Effector CD4-positive, alpha-beta T cell (primary cell): ENCODE data around the gene CDK16.
A peak's percentile ranks its signal among the peaks of the same experiment; 100 is the strongest.

ENCODE experiments used
- DNase-seq: peaks from one replicate; pipeline ENCODE4 v3.0.0-alpha.2; 2020

The CDK16 gene

DNA sequence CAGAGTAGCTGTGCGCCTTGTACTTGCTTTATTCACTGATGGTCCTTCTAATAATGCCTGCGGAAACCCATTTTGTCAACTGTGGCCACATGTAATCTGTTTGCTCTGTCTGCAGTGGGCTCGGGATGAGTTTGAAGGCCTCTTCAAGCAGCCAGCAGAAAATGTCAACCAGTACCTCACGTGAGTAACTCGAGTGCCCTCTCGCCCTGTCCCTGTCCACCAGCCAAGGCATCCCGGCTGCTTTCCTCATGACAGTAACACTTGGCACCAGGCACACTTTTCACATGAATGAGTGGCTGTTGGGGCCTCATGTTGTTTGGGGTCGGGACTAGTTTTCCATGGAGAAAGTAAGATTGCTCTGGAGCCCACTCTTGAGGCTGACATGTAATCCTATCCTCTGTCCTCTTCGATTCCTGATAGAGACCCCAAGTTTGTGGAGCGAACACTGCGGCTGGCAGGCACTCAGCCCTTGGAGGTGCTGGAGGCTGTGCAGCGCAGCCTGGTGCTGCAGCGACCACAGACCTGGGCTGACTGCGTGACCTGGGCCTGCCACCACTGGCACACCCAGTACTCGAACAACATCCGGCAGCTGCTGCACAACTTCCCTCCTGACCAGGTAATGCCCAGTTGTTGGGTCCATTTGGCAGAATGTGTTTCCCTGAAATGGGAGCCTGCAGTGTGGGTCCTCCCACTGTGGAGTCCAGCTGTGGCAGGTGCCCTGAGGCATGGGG, 8.8 kb upstream of the CDK16 start:
- no peak for DNase-seq

DNA sequence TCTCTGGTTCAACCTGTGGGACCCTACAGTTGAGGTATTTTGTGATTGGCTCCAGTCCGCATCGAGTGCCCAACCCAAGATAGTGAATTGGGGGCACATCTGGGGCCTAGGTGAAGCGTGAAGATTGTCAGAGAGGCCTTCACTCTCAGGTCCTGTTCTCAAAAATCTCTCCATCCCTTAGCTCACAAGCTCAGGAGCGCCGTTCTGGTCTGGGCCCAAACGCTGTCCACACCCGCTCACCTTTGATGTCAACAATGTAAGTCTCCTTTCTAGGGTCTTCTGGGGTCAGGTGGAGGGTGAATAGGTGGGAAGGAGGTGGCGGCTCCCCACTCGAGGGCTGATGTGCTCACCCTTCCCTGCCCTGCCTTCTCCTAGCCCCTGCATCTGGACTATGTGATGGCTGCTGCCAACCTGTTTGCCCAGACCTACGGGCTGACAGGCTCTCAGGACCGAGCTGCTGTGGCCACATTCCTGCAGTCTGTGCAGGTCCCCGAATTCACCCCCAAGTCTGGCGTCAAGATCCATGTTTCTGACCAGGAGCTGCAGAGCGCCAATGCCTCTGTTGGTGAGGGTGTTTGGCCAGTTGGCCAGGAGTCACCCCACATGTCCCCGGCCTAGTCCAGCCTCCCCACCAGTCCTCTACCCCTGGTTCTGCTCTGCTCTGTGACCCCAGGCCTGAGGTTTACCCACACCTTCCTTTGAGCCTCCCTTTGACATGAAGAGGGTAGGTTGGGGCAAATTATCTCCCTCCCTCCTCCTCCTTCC, 7.6 kb upstream of the CDK16 start:
- DNase-seq: no peak

DNA sequence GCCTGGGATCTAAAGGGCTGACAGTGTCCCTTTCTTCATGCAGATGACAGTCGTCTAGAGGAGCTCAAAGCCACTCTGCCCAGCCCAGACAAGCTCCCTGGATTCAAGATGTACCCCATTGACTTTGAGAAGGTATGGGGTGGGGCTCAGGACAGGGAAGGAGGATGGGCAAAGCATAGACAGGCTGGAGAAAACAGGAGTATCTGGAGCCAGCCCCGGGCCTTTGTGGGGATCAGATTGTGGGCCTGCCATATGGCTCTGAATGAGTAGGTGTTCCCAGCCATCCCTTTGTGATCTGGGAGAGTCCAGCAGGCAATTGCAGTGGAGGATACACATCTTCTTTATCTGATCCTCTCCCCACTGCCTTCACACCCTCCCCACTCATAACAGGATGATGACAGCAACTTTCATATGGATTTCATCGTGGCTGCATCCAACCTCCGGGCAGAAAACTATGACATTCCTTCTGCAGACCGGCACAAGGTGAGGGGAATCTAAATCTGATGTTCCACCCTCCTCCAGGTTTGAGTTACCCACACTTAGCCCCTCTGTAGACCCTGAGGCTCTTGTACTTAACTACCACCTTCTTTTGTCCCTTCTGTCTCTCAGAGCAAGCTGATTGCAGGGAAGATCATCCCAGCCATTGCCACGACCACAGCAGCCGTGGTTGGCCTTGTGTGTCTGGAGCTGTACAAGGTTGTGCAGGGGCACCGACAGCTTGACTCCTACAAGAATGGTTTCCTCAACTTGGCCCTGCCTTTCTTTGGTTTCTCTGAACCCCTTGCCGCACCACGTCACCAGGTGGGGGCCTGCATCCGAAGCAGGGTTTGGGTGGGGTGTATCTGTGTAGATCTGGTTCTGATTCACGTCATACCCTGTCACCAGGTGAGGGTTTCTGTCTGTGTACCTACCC, 5.8 kb upstream of the CDK16 start:
- no peak for DNase-seq

DNA sequence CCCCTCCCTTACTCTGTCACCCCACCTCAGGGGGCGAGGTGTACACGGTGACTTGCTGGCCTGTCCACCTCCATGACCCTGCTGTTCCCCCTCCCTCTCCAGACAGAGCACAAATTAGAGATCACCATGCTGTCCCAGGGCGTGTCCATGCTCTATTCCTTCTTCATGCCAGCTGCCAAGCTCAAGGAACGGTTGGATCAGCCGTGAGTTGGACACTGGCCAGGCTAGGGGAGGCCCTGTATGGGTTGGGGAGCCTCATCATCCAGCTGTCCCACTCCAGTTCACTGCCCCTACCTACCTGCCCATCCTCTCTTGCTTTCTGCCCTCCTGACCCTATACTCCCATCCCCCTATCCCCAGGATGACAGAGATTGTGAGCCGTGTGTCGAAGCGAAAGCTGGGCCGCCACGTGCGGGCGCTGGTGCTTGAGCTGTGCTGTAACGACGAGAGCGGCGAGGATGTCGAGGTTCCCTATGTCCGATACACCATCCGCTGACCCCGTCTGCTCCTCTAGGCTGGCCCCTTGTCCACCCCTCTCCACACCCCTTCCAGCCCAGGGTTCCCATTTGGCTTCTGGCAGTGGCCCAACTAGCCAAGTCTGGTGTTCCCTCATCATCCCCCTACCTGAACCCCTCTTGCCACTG, 3.9 kb upstream of the CDK16 start:
- no peak for DNase-seq

DNA sequence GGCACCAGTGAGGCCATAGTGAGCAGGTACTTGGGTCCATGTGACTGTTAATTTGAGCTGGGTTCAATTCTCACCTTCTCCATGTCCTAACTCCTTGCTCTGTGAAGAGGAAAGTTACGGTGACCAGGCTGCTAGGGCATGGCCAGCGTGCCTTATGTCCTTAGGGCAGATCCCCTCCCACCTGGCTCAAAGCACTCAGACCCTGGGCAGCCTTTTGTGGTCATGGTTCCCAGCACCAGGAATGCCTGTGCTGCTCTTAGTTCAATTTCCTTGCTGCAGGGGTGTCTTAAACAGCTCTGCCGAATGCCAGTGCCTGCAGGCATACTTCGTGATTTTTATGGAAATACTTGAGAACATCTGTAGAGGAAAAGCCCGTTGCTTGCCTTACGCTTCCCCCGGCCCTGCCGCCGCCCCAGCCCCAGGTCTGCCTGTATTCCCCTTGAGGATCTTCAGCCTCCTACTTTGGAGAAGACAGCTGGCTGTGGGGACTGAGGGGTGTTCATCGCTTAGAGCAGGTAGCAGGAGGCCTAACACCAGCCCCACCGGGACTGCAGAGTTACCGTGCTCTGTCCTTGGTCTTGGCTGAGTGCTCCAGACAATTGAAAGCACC, 3.1 kb upstream of the CDK16 start:
- DNase-seq: no peak

DNA sequence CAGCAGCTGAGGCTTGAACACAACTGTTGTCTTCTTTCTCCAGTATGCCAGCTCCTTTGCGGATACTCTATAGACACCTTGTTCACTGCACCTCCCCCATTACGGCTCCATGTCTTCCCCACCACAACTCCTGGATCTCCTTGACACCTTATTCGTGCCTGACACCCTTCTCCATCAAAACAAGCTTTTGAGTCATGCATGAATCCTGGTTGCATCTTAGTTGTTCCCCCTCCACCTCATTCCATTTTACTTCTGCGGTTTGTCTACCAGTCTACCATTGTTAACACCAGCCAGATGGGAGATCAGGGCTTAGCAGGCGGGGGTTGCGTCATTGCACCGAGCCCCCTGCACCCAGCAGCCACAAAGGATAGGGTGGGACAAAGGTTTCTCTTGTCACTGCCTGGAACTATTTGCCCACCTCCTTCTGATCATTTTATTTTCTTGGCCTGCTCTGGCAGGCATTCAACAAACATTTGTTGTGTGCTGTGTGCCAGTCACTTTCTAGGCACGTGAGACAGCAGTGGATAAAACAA, 2.0 kb upstream of the CDK16 start:
- no peak for DNase-seq

DNA sequence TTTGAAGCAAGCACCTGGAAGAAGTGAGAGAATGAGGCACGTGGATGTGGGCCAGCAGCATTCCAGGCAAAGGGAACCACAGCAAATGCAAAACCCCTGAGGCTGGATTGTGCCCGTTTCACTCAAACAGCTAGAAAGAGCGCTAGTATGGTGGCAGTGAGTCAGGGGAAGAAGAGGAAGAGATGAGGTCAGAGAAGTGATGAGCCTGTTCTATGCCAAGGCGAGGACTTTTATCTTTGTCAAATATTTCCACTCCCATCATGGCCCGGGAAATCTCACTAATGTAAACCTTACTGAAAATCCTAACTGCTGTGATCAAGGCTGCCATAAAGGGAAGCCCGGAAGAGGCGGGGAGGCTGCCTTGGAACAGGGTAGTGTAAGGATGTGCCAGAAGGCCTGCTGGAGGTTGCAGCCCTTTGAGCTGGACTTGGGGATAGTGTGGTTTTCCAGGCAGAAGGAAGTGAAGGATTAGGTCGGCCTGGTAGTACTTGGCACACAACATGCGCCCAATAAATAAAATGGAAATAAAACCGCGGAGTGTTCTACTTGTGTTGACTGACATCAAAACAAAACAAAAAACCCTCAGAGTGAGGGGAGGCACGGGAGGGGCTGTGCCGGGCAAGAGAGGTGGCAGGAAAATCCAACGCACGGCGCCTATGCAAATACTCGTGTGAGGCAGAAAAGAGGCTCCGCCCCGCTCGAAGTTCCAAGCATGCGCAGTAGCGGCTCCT, 1.2 kb upstream of the CDK16 start:
- no peak for DNase-seq

DNA sequence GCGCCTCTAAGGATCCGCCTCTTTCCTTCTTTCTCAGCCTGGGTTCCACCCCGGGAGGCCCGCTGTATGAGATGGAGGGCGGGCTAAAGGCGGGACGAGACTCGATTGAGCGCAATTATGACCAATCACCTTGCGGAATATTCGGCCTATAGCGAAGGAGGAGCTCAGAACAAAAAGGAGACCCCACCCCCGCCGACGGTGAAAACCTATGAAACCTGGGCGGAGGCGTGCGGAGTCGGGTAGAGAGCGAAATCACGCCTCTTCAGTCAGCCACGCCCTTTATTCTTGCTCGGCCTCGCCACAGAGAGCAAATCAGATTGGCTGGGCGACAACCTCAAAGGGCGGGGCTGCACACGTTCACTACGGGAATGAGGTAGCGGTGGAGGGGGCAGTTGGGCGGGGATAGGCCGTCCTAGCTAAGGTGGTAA, 615 bp upstream of the CDK16 start:
- DNase-seq: peak; percentile 97

DNA sequence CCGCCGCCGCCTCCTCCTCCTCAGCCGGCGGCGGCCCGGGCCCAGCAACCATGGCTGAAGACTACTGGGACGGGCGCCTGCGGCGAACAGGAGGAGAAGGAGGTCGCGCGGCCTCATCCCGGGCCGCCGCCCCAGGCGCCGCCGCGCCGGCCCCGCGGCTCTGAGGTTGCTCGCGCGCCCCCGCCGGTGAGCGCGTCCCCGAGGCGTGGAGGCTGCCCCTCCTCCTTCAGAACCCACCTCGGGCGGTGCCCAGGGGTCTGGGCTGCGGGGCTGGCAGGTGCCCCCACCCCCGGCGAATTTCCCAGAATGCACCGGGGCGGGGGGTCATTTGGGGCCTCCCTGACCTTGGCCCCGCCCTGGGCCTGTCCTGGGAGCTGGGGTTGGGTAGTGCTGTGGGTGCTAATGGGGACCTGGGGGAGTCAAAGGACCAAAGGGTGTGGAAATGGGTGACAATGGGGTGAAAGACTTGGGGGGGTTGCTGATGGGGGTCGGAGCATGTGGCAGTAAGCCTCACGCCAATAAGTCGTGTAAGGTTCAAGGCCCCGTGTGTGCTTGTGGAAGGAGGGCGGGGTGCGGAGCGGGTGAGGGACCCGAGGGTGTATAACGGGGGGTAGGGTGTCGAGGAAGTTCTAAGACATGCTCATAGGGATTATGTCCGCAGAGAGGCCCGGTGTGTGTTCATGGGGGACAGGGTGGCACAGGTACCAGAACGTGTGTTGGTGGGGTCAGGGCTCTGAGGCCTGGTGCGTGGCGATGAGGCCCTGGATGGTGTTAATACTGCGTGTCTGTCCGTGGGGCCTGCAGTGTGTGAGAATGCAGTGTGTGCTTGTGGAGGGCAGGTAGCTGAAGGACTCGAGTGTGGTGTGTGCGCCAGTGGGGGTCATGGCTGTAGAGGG, 687 bp downstream of the CDK16 start:
- peak; percentile 33 for DNase-seq

DNA sequence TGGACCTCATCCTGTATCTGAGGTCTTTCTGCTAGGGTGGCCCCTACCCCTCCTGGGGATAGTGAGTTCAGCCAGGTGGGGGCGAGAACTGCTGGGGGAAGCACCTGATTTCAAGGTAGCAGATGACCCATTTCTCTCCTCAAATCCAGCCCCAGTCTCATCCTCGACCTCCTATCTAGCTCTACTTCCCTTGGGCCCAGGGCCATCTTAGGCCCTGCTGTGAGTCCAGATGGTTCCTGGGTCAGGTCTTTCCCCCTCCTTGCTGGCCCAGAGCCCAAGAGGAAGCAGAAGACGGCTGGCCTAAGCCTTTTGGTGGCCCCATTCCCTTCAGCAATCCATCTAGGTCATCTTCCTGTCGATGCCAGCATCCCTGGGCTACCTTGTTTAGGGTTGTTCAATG, 3.3 kb downstream of the CDK16 start:
- DNase-seq: no peak

DNA sequence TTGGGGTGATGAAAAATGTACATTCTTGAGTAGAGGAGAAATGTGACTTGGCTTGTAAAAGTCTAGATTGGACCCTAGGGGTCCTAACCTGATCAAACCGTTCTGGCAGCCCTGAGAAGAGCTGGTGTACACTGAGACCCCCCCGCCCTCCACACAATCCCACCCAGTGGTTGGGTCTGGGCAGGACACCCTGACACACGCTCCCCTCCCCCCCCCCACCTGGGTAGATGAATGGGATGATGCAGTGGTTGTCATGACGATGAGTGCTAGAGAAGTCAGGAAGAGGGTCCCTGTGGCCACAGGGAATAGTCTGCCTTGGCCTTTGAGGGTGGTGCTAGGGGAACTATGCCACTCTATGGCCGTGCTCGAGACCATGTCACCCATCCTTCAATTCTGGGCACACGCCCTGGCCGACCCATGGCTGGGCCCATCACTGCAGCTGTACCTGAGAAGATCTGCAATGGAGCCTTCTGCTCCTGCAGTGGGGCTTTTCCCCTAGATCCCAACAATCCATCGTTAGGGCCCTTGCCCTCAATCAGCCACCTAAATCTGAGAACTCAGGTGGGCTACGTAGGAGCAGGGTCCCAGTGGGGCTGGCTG, 4.4 kb downstream of the CDK16 start:
- no peak for DNase-seq

DNA sequence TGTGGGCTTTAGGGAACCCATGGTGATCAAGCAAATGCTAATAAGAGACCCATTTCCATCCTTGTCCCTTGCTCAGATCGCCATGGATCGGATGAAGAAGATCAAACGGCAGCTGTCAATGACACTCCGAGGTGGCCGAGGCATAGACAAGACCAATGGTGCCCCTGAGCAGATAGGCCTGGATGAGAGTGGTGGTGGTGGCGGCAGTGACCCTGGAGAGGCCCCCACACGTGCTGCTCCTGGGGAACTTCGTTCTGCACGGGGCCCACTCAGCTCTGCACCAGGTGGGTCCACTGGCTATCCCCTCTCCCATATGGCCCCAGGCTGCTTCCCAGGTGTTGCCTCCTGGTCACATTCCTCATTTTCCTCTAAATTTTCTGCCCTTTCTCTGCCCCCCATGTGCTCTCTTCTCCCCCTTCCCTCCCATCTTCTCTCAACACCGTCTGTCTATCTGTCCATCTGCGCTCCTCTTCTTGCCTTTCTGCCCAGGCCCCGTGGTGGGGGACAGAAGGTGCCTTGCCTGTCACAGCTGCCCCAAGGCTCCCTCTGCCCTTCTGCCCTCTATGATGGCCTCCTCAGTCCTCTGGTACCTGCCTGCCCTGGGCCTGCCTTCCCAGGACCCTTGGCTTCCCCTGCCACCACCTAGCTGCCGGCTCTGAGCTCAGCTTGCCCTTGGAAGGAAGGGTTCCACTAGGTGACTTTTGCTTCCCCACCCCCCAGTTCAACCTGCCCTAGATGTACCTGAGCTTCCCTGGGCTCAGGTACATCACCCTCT, 5.2 kb downstream of the CDK16 start:
- DNase-seq: no peak

DNA sequence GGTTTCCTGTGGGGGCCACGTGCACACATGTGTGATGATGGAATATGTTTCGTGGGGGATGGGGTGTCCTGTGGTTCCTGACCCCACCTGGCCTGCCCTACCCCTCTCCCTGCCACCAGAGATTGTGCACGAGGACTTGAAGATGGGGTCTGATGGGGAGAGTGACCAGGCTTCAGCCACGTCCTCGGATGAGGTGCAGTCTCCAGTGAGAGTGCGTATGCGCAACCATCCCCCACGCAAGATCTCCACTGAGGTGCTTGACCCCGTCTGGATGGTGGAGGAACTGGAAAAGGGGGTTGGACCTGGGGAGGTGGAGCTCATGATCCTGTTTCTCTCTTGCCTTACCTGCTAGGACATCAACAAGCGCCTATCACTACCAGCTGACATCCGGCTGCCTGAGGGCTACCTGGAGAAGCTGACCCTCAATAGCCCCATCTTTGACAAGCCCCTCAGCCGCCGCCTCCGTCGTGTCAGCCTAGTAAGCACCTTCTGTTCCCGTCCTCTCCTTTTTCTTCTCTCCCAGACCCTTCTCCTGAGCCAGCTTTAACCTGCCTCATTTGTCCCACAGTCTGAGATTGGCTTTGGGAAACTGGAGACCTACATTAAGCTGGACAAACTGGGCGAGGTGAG, 5.9 kb downstream of the CDK16 start:
- no peak for DNase-seq

DNA sequence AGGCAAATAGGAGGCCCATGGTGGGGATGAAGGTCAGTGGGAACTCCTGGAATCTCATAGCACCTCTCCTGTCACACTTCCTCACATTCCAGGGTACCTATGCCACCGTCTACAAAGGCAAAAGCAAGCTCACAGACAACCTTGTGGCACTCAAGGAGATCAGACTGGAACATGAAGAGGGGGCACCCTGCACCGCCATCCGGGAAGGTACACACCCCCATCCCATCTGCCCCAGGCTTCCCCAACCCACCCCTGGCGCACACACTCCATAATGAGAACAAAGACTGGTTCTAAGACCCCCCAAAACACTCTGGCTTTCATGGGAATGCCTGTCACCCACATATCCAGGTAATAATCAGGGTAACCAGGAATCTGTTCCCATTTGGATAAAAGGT, 6.4 kb downstream of the CDK16 start:
- DNase-seq: no peak

DNA sequence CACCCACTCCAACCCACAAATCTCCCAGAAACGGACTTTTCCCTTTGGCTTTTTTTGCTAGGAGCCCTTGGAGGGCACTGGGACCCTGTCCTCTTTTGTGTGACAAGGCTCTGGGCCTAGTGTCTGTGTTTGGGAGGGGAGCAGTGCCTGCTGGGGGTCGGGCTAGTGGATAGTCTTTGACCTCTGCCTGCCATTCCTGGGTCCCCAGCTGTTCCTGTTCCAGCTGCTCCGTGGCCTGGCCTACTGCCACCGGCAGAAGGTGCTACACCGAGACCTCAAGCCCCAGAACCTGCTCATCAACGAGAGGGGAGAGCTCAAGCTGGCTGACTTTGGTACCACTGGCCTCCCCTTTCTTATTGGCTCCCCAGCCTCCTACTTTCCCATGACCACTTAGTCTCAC, 7.6 kb downstream of the CDK16 start:
- DNase-seq: no peak

DNA sequence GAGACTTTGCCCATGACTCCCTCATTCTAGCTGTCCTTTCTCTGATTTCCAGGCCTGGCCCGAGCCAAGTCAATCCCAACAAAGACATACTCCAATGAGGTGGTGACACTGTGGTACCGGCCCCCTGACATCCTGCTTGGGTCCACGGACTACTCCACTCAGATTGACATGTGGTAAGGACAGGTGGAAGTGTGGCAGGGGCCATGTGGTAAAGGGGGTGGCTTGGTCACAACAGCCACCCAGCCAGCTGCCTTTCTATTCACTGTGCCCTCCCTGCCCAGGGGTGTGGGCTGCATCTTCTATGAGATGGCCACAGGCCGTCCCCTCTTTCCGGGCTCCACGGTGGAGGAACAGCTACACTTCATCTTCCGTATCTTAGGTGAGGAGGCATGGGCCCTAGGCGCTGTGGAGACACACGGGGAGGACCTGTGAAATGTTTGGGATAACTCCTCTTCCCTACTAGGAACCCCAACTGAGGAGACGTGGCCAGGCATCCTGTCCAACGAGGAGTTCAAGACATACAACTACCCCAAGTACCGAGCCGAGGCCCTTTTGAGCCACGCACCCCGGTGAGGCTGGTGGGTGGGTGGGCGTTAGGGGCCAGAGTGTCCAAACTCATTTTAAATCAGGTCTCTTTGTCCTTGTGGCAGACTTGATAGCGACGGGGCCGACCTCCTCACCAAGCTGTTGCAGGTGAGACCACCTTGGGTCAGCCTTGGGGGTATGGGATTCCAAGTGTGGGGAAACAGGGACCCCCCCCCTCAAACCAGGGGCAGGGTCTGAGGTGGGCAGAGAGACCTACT, 8.3 kb downstream of the CDK16 start:
- no peak for DNase-seq

DNA sequence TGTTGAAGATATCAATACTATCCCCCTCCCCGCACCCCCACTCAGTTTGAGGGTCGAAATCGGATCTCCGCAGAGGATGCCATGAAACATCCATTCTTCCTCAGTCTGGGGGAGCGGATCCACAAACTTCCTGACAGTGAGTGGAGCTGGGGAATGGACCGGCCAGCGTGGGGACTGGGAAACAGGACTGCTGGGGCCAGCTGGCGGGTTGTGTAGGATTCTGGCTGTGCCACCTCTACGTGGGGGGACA, 8.8 kb downstream of the CDK16 start:
- DNase-seq: no peak
